RWPE1 (cell line): ENCODE measurements around the gene HEATR5A.
A peak's percentile ranks its signal among the peaks of the same experiment; 100 is the strongest.
"Not testable (repeated sequence)": the region's sequence is repeated elsewhere in the genome, so short reads cannot be mapped to it uniquely, and the experiment has no call there.

Experiments used
- CTCF ChIA-PET: fragments of 350-600 bp; sonication (Branson Sonifier 250); formaldehyde crosslinking; extraction: SDS; loops from one replicate; lab custom pipeline; 2021; lab: Yijun Ruan, JAX
- POLR2A ChIA-PET: fragments of 400-600 bp; formaldehyde crosslinking; extraction: SDS; loops from one replicate; lab custom pipeline; 2020; ENCODE audit warnings: antibody characterized with exemption; ENCODE audit not compliant: low non-redundant PET; lab: Yijun Ruan, JAX
- DNase-seq: peaks from one replicate; pipeline ENCODE4 v3.0.0; 2012; ENCODE audit warnings: low spot score
- H3K27ac ChIP-seq: fragments of 450-650 bp; 2 replicates; pipeline ENCODE4 v1.5.1; 2017
- TF ChIP-seq, protein P1 (sequence below): fragments of 450-650 bp; conservative IDR thresholded peaks from 2 replicates; pipeline ENCODE4 v1.5.1; 2017; ENCODE audit warnings: low read depth, mild to moderate bottlenecking

Gene HEATR5A

GRCh38 chr14:31266437-31267331 lies 153.7 kb downstream of the HEATR5A start:
- CTCF ChIA-PET, result no interaction called here
- POLR2A ChIA-PET, result no interaction called here
- H3K27ac ChIP-seq, result no peak overlapping the region
- DNase-seq, result no peak
- TF ChIP-seq, protein P1, sequence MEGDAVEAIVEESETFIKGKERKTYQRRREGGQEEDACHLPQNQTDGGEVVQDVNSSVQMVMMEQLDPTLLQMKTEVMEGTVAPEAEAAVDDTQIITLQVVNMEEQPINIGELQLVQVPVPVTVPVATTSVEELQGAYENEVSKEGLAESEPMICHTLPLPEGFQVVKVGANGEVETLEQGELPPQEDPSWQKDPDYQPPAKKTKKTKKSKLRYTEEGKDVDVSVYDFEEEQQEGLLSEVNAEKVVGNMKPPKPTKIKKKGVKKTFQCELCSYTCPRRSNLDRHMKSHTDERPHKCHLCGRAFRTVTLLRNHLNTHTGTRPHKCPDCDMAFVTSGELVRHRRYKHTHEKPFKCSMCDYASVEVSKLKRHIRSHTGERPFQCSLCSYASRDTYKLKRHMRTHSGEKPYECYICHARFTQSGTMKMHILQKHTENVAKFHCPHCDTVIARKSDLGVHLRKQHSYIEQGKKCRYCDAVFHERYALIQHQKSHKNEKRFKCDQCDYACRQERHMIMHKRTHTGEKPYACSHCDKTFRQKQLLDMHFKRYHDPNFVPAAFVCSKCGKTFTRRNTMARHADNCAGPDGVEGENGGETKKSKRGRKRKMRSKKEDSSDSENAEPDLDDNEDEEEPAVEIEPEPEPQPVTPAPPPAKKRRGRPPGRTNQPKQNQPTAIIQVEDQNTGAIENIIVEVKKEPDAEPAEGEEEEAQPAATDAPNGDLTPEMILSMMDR, result no peak

DNA sequence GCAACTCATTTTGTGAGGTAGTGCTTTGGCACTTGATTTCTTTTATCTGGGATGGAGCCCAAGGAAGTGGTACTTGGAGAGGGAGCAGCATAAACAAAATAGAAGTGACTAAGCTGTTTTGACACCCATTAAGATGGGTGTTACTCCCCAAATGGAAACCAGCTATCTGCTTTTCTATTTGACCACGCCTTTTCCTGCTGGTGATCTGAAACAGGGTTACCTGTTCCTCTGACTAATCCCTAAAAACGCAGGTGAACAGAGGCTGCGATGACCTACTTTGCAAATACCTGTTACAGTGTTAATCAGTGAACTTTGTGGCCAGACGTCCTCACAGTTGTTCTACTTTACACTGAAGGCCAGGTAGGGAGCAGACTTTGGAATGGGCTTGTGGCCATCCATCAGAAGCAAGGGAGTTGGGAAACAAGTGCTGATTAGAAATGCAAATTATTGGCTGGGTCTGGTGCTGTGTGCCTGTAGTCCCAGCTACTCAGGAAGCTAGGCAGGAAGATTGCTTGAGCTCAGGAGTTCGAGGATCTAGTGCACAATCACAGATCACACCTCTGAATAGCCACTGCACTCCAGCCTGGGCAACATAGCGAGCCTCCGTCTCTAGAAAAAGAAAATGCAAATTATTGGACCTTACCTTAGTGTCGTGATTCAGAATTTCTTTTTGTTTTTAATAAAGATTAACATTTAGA lies 154.5 kb downstream of the HEATR5A start:
- ChIA-PET CTCF (interaction anchor here (0.6 to 1.2 kb wide), 2 partner anchors 58 to 82 kb away, joined by 3 to 6 read pairs; partner anchors contain the start of gene HECTD1), POLR2A (interaction anchor here (0.6 kb wide), 1 partner anchor 80 kb away, joined by 3 read pairs; no protein-coding TSS in a partner anchor)
- TF ChIP-seq, protein P1, result no peak
- H3K27ac ChIP-seq, result no peak overlapping the region
- DNase-seq, result peak; percentile 48

DNA sequence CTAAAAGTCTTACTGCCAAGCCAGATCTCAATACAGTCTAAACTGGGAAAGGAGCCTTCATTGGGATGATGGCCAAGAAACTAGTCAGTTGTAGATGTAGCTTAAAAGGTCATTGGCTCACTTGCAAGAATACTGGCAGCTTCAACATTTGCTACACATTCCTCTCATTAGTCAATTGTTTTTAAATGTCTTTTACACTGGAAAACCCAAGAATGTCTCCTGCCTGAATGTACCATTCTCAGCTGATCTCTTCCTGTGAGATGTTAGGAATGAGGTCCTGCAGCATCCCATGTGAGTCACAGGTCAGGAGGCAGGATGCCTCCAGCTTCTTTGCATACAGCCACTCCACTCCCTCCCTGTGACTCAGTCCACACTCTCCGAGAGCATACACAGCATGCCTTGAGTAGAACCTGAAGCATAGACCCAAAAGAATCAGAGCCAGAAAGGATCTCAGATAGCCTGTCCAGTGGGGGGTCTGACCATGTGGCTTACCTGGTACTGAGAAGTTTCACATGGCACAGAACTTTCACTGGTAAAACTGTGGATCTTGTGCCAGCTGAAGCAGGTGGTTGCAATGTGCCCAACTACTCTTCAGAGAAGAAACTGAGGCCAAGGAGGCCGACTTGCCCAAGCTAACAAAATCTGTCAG lies 156.7 kb downstream of the HEATR5A start:
- H3K27ac ChIP-seq, result 0 out of 2 replicates have a peak overlapping the region, but pooled peaks have one; percentile 24
- ChIA-PET POLR2A (interaction anchor here (0.6 kb wide), 1 partner anchor 34 kb away, joined by 3 read pairs; no protein-coding TSS in a partner anchor), CTCF (no interaction called here)
- TF ChIP-seq, protein P1, result no peak
- DNase-seq, result peak; percentile 92

- TF ChIP-seq, protein P1, result no peak
- DNase-seq, result no peak
- CTCF ChIA-PET, result interaction anchor here (0.6 to 1.2 kb wide), 2 partner anchors 45 to 54 kb away, joined by 3 read pairs; partner anchors contain the start of gene HECTD1
- POLR2A ChIA-PET, result no interaction called here
- H3K27ac ChIP-seq, result no peak overlapping the region
These were observed 158.3 kb downstream of the HEATR5A start for GRCh38 chr14:31261859-31262731.

DNA sequence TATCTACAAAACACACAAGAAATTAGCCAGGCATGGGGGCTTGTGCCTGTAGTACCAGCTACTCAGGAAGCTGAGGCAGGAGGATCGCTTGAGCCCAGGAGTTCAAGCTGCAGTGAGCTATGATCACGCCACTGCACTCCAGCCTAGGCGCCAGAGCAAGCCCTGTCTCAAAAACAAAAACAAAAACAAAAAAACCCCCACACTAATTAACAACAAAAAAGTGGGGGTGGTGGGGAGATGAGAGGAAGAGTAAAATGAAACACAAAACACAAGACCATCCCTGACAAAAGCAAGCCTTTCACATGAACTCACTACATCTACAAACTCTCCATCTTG lies 158.9 kb downstream of the HEATR5A start:
- no peak overlapping the region for H3K27ac ChIP-seq
- TF ChIP-seq, protein P1, result no peak
- CTCF ChIA-PET, result interaction anchor here (0.7 to 1.2 kb wide), 2 partner anchors 43 to 54 kb away, joined by 3 to 4 read pairs; partner anchors contain the start of gene HECTD1
- DNase-seq, result no peak
- POLR2A ChIA-PET, result no interaction called here

DNA sequence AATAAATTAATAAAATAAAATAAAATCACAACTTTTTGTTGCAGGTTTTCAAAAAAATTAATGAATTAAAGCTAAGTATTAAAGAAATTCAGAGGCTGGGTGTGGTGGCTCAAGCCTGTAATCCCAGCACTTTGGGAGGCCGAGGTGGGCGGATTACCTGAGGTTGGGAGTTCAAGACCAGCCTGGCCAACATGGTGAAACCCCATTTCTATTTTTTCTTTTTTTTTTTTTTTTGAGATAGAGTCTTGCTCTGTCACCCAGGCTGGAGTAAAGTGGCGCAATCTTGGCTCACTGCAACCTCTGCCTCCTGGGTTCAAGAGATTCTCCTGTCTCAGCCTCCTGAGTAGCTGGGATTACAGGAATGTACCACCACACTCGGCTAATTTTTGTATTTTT lies 161.3 kb downstream of the HEATR5A start:
- DNase-seq, CTCF ChIA-PET, H3K27ac ChIP-seq, POLR2A ChIA-PET: not testable (repeated sequence)
